Osteoblast (primary cell): ENCODE results near the gene LRRC30. TPM values are rescaled to one million over a fixed set of nuclear protein-coding genes. Genes with fewer than 3 reads are reported as not detected.

ENCODE experiments used
- DNase-seq: peaks from one replicate; pipeline ENCODE4 v3.0.0; 2011; ENCODE audit warnings: low spot score, mixed read lengths; ENCODE audit not compliant: insufficient read length; ENCODE audit errors: missing footprints
- H2AFZ ChIP-seq: 2 replicates; pipeline ENCODE4 v1.6.0; 2011; ENCODE audit warnings: mild to moderate bottlenecking, low read length
- H3K27ac ChIP-seq: 2 replicates; pipeline ENCODE4 v1.5.1; 2011; ENCODE audit warnings: mild to moderate bottlenecking, low read depth, low read length, moderate library complexity
- H3K27me3 ChIP-seq: 2 replicates; pipeline ENCODE4 v1.6.0; 2012; ENCODE audit warnings: mild to moderate bottlenecking, control low read depth, inconsistent platforms, low read length, moderate library complexity; ENCODE audit not compliant: insufficient read depth
- H3K36me3 ChIP-seq: 2 replicates; pipeline ENCODE4 v1.5.1; 2011; ENCODE audit warnings: mild to moderate bottlenecking, low read length, control low read depth, moderate library complexity; ENCODE audit not compliant: insufficient read depth
- H3K4me1 ChIP-seq: 2 replicates; pipeline ENCODE4 v1.5.1; 2011; ENCODE audit warnings: mild to moderate bottlenecking, low read length, control low read depth, moderate library complexity; ENCODE audit not compliant: insufficient read depth
- H3K4me2 ChIP-seq: 2 replicates; pipeline ENCODE4 v1.6.0; 2011; ENCODE audit warnings: mild to moderate bottlenecking, low read length; ENCODE audit not compliant: insufficient read depth
- H3K4me3 ChIP-seq: fragments of 200-600 bp; sonication (generic); 3 replicates; pipeline ENCODE4 v1.5.1; 2012; ENCODE audit warnings: mild to moderate bottlenecking, low read length, inconsistent platforms; ENCODE audit not compliant: insufficient read depth
- H3K79me2 ChIP-seq: 2 replicates; pipeline ENCODE4 v1.6.0; 2012; ENCODE audit warnings: mild to moderate bottlenecking, low read length, control low read depth, inconsistent platforms; ENCODE audit not compliant: insufficient read depth
- H3K9me3 ChIP-seq: 2 replicates; pipeline ENCODE4 v1.5.1; 2011; ENCODE audit warnings: low read depth, low read length, control low read depth
- H4K20me1 ChIP-seq: 2 replicates; pipeline ENCODE4 v1.6.0; 2012; ENCODE audit warnings: mild to moderate bottlenecking, low read length, control low read depth; ENCODE audit not compliant: insufficient read depth
- total RNA-seq: library from RNA; depleted of rRNA; stranded (reverse); fragments of >200 nt; gene quantifications from 2 replicates; pipeline ENCODE4 v1.2.3, GENCODE V29; 2012
- TF ChIP-seq, protein P1 (sequence below): IDR thresholded peaks from 2 replicates; pipeline ENCODE4 v1.5.1; 2011; ENCODE audit warnings: mild to moderate bottlenecking, low read depth, low read length, moderate library complexity; ENCODE audit errors: extremely low read depth

The LRRC30 gene
- total RNA-seq, 1 donor = not detected

DNA sequence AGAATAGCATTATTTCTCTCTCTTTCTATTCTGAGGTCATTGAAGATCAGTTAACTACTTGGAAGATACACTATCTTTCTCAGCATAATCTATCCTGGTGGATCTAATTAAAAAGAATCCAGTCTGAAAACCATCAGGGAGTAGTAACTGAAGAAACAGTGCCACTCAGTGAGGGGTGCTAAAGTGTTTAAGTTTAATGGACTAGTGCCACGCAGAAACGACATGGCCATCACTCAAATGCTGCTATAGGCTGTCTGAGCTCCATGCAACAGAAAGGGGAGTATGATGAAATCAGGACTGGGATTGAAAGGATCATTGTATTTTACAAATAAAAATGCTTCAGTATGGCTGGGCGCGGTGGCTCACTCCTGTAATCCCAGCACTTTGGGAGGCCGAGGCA is 23.3 kb downstream of the LRRC30 start:
- Histone ChIP-seq H3K4me1 (no peaks in the 10 kb centered on the region), H3K4me2 (no peak overlapping the region), H3K27ac (no peak overlapping the region), H3K27me3 (no peaks in the 10 kb centered on the region), H3K4me3 (no peak overlapping the region), H4K20me1 (no peaks in the 10 kb centered on the region), H2AFZ (no peak overlapping the region), H3K9me3 (no peaks in the 10 kb centered on the region), H3K36me3 (no peaks in the 10 kb centered on the region), H3K79me2 (no peaks in the 10 kb centered on the region)
- TF ChIP-seq, protein P1, sequence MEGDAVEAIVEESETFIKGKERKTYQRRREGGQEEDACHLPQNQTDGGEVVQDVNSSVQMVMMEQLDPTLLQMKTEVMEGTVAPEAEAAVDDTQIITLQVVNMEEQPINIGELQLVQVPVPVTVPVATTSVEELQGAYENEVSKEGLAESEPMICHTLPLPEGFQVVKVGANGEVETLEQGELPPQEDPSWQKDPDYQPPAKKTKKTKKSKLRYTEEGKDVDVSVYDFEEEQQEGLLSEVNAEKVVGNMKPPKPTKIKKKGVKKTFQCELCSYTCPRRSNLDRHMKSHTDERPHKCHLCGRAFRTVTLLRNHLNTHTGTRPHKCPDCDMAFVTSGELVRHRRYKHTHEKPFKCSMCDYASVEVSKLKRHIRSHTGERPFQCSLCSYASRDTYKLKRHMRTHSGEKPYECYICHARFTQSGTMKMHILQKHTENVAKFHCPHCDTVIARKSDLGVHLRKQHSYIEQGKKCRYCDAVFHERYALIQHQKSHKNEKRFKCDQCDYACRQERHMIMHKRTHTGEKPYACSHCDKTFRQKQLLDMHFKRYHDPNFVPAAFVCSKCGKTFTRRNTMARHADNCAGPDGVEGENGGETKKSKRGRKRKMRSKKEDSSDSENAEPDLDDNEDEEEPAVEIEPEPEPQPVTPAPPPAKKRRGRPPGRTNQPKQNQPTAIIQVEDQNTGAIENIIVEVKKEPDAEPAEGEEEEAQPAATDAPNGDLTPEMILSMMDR = no peak
- peak; percentile 43 for DNase-seq

DNA sequence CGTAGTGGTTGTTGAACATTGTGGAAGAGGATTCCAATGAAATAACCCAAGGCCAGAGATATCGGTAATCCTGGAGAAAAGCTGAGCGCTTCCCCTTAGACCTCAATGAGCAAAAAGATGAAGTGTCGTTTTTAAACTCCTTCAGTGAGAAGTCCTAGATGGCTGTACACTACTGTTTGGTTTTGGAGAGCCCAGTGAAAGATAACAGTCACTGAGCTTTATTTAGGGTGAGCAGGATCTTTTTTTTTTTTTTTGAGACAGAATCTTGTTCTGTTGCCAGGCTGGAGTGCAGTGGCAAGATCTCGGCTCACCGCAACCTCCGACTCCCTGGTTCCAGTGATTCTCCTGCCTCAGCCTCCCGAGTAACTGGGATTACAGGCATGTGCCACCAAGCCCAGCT is 24.2 kb downstream of the LRRC30 start:
- TF ChIP-seq, protein P1 = no peak
- Histone ChIP-seq H3K36me3 (no peaks in the 10 kb centered on the region), H3K27me3 (peaks cover 5% of the 10 kb centered on the region), H3K4me3 (no peak overlapping the region), H4K20me1 (no peaks in the 10 kb centered on the region), H3K4me2 (no peak overlapping the region), H3K27ac (no peak overlapping the region), H3K4me1 (no peaks in the 10 kb centered on the region), H2AFZ (no peak overlapping the region), H3K9me3 (no peaks in the 10 kb centered on the region), H3K79me2 (no peaks in the 10 kb centered on the region)
- no peak for DNase-seq

DNA sequence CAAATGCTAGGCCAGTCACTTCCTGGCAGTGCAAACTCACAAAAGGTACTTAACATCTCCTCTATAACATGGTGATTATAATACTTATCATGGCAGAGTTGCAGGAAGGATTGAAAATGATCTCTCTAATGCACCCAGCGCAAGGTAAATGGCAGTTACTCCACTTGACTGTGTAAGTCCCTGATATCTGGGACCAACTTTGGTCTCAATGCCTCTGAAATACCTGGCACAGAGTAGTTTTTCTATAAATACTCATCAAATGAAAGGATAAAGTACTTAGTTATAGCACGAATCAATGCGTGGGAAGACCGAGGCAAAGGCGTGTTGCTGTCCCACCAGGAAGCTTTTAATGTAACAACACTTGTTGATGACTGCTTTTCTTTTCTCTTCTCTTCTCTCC is 24.8 kb downstream of the LRRC30 start:
- no peak overlapping the region for H3K4me2 ChIP-seq
- DNase-seq = no peak
- no peaks in the 10 kb centered on the region for H3K36me3 ChIP-seq
- H4K20me1 ChIP-seq = no peaks in the 10 kb centered on the region
- H3K4me3 ChIP-seq = no peak overlapping the region
- no peaks in the 10 kb centered on the region for H3K4me1 ChIP-seq
- H3K27me3 ChIP-seq = peaks cover 5% of the 10 kb centered on the region
- no peaks in the 10 kb centered on the region for H3K9me3 ChIP-seq
- TF ChIP-seq, protein P1 = no peak
- no peak overlapping the region for H3K27ac ChIP-seq
- H3K79me2 ChIP-seq = no peaks in the 10 kb centered on the region
- no peak overlapping the region for H2AFZ ChIP-seq

DNA sequence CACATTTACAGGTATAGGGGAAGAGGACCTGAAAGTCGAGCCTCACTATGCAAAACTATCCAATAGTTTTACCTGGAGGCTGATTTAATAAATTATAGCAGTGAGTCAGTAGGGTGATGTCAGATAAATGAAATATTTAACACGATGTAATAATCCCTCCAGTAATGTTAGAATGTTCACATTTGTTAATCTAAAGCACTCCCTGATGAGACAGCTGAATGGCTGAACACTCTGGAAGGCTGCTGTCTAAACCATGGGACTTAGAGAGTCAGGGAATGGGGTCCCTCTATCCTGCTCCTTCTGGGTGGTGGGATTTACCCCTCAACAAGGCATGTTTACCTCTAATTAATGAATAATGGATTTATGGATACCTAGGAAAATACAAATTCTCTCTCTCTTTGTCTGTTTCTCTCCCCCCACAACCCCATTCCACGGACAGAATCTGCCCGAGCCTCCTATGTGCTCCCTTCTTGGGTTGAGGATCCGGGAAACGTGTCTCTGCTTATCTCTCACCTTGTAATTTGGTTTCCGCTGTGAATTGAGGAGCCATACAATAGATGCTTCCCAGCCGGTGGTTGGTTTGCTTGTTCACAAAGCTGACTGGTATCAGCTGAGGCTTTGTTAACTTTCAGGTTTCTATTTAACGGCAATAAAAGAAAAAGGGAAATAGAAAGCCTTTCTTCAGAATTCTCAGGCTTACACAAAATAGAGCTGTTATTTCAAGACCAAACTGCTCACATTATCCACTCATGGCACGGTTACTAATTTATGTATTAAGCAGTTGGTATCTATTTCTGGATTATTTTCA is 25.9 kb downstream of the LRRC30 start:
- Histone ChIP-seq H2AFZ (no peak overlapping the region), H3K79me2 (no peaks in the 10 kb centered on the region), H3K27ac (no peak overlapping the region), H3K27me3 (peaks cover 5% of the 10 kb centered on the region), H3K4me2 (no peak overlapping the region), H3K4me1 (no peaks in the 10 kb centered on the region), H3K36me3 (no peaks in the 10 kb centered on the region), H4K20me1 (no peaks in the 10 kb centered on the region), H3K4me3 (no peak overlapping the region), H3K9me3 (no peaks in the 10 kb centered on the region)
- DNase-seq = no peak
- TF ChIP-seq, protein P1 = no peak
